ENCODE data around the gene TENT4B.
"Not testable (repeated sequence)": the region's sequence is repeated elsewhere in the genome, so short reads cannot be mapped to it uniquely, and the experiment has no call there.

TENT4B gene

GRCh38 chr16:50229149-50229726 lies 76.1 kb downstream of the TENT4B start:
- no peaks in the 10 kb centered on the region for H3K4me1 Mint-ChIP-seq
- no peaks in the 10 kb centered on the region for H3K27me3 Mint-ChIP-seq (ENCODE audit: low read depth)
- TF ChIP-seq CTCF (IDR thresholded peaks at IDR 0.05; ENCODE audit: unreplicated experiment in 3 of 3): no peak
- peaks cover 31% of the 10 kb centered on the region for H3K36me3 Mint-ChIP-seq (ENCODE audit: low read depth)
- no peak overlapping the region for H3K4me3 Mint-ChIP-seq
- H3K9me3 Mint-ChIP-seq: no peaks in the 10 kb centered on the region
- H3K27ac Mint-ChIP-seq: no peak overlapping the region

- no peak for TF ChIP-seq CTCF (IDR thresholded peaks at IDR 0.05; ENCODE audit: unreplicated experiment in 3 of 3)
- no peaks in the 10 kb centered on the region for H3K9me3 Mint-ChIP-seq
- no peaks in the 10 kb centered on the region for H3K27me3 Mint-ChIP-seq (ENCODE audit: low read depth)
- no peak overlapping the region for H3K4me3 Mint-ChIP-seq
- H3K4me1 Mint-ChIP-seq: no peaks in the 10 kb centered on the region
- no peaks in the 10 kb centered on the region for H3K36me3 Mint-ChIP-seq (ENCODE audit: low read depth)
- H3K27ac Mint-ChIP-seq: no peak overlapping the region
Observed at GRCh38 chr16:50234771-50235556, 81.9 kb downstream of the TENT4B start.

DNA sequence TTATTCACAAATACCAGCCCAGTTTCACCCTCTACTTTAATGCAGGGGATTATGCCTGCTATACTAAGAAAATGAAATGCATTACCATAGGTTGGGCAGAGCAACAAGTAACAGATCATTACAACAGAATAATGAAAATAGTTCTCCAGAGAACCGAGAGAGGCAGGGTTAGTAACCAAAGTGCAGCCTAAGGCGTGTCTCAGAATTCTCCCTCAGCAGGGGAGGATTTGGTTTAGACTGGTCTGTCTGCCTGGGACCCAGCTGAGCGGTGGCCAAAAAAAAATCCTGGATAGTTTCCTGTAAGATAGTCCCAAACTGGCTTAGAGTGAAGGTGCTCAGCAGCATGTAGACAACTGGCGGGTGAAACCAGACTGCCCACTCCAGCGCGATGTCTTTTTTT lies 82.5 kb downstream of the TENT4B start:
- Mint-ChIP-seq H3K4me1 (no peaks in the 10 kb centered on the region), H3K27me3 (ENCODE audit: low read depth) (peaks cover 5% of the 10 kb centered on the region), H3K27ac (no peak overlapping the region), H3K4me3 (no peak overlapping the region), H3K36me3 (ENCODE audit: low read depth) (no peaks in the 10 kb centered on the region), H3K9me3 (no peaks in the 10 kb centered on the region)
- no peak for TF ChIP-seq CTCF (IDR thresholded peaks at IDR 0.05; ENCODE audit: unreplicated experiment in 3 of 3)

DNA sequence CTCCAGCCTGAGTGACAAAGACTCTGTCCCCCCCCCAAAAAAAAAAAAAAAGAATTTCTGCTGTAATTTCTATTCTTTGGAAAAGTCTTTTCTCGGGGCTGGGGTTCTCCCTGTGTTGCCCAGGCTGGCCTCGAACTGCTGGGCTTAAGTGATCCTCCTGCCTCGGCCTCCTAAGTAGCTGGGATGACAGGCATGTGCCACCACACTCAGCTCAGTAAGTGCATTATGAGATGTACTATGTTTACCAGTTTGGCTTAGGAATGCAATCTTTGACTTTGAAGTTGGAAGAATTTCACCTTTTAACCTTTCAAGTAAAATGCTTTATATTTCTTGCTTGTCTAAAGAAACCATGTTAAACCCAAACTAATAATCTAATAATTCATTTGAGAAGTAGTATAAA lies 85.2 kb downstream of the TENT4B start:
- no peaks in the 10 kb centered on the region for H3K4me1 Mint-ChIP-seq
- no peaks in the 10 kb centered on the region for H3K9me3 Mint-ChIP-seq
- no peak overlapping the region for H3K4me3 Mint-ChIP-seq
- H3K36me3 Mint-ChIP-seq (ENCODE audit: low read depth): no peaks in the 10 kb centered on the region
- no peak for TF ChIP-seq CTCF (IDR thresholded peaks at IDR 0.05; ENCODE audit: unreplicated experiment in 3 of 3)
- H3K27me3 Mint-ChIP-seq (ENCODE audit: low read depth): peaks cover 15% of the 10 kb centered on the region
- H3K27ac Mint-ChIP-seq: no peak overlapping the region

GRCh38 chr16:50238868-50239301 lies 85.8 kb downstream of the TENT4B start:
- H3K4me3 Mint-ChIP-seq: no peak overlapping the region
- H3K4me1 Mint-ChIP-seq: no peaks in the 10 kb centered on the region

GRCh38 chr16:50243024-50243423 lies 89.9 kb downstream of the TENT4B start:
- peaks cover 45% of the 10 kb centered on the region for H3K27me3 Mint-ChIP-seq (ENCODE audit: low read depth)
- not testable (repeated sequence) for H3K27ac Mint-ChIP-seq, H3K4me1 Mint-ChIP-seq

More at GRCh38 chr16:50238868-50239301, 85.8 kb downstream of the TENT4B start:
- H3K36me3 Mint-ChIP-seq (ENCODE audit: low read depth): no peaks in the 10 kb centered on the region
- H3K27me3 Mint-ChIP-seq (ENCODE audit: low read depth): peaks cover 18% of the 10 kb centered on the region
- H3K9me3 Mint-ChIP-seq: no peaks in the 10 kb centered on the region
- TF ChIP-seq CTCF (IDR thresholded peaks at IDR 0.05; ENCODE audit: unreplicated experiment in 3 of 3): no peak
- no peak overlapping the region for H3K27ac Mint-ChIP-seq

More at GRCh38 chr16:50243024-50243423, 89.9 kb downstream of the TENT4B start:
- H3K36me3 Mint-ChIP-seq (ENCODE audit: low read depth); H3K9me3 Mint-ChIP-seq; H3K4me3 Mint-ChIP-seq: not testable (repeated sequence)
